Loucy (cell line): Measurements from ENCODE around the gene BCAS3.

Experiments
- CTCF ChIP-seq: fragments of 200-600 bp; sonication (generic); conservative IDR thresholded peaks from 2 replicates; pipeline ENCODE4 v1.5.1; 2014; ENCODE audit warnings: mild to moderate bottlenecking, antibody characterized with exemption, low read length
- EZH2phosphoT487 ChIP-seq: fragments of 200-600 bp; IDR thresholded peaks from 2 replicates; pipeline ENCODE4 v1.6.1; 2018; ENCODE audit warnings: antibody characterized with exemption, mild to moderate bottlenecking, moderate library complexity, borderline replicate concordance

DNA sequence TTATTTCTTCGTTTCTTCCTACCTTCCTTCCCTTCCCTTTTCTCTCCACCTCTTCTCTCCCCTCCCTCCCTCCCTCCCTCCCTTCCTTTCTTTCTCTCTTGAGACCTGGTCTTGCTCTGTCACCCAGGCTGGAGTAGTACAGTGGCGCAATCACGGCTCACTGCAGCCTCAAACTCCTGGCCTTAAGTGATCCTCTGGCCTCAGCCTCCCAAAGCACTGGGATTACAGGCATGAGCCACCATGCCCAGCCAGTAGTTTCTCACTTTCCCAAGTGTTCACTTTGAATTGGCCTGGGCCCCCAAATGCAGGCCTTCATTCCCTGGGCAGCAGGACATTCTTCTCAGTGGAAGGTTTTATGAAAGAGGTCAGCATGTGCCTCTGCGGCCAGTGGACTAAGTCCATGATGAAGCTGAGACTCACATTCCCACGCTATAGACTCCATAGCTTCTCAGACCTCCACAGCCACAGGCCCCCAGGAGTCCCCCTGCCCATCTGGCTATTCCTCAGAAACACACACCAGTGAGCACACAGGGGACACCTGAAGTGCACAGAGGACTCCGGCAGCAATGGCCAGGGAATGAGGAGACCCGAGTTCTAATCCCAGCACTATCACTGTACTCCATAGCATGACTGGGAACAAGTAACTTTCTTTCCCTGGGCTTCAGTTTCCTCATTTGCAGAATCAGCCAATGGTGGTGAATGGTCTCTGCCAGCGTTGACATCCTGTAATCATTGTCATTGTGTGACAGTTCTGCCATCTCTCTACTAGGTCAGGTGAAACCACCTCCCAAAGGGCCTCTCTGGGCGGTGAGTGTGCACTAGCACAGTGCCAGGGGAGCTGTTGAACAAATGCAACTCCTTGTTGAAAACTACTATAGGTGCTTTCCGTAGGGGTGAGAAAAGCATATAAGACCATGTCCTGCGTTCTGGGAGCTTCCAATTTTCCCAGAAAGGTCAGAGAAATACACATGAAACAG is 652.8 kb downstream of the BCAS3 start:
- no peak for TF ChIP-seq CTCF
- TF ChIP-seq EZH2phosphoT487: no peak
